ENCODE data around the gene ZBTB37.

Gene ZBTB37

GRCh38 chr1:173916667-173917066, 48.5 kb downstream of the ZBTB37 start (continued):
- no peak for TF ChIP-seq CSRNP3 (CRISPR knock-in tag; IDR thresholded peaks at IDR 0.05)

GRCh38 chr1:173917149-173917548, 49.0 kb downstream of the ZBTB37 start, which contains the start of gene SERPINC1:
Gene SERPINC1 (minus strand): TSS chr1:173917327. CDS start chr1:173917259, 68 bp downstream.
- no peak for ATAC-seq
- TF ChIP-seq ZNF565 (CRISPR knock-in tag; conservative IDR thresholded peaks at IDR 0.05; ENCODE audit: low read depth): no peak
- TF ChIP-seq OSR1 (CRISPR knock-in tag; IDR thresholded peaks at IDR 0.05): no peak
- TF ChIP-seq GLIS3 (CRISPR knock-in tag; IDR thresholded peaks at IDR 0.05): no peak
- TF ChIP-seq TSHZ2 (CRISPR knock-in tag; IDR thresholded peaks at IDR 0.05): no peak
- TF ChIP-seq ZFP3 (CRISPR knock-in tag; IDR thresholded peaks at IDR 0.05): no peak
- TF ChIP-seq ZNF70 (CRISPR knock-in tag; IDR thresholded peaks at IDR 0.05): no peak
- TF ChIP-seq PPARA (CRISPR knock-in tag; IDR thresholded peaks at IDR 0.05; ENCODE audit: borderline replicate concordance): no peak
- no peak for TF ChIP-seq TOX (CRISPR knock-in tag; IDR thresholded peaks at IDR 0.05; ENCODE audit: borderline replicate concordance)
- TF ChIP-seq ZNF8 (CRISPR knock-in tag; IDR thresholded peaks at IDR 0.05): no peak
- TF ChIP-seq POU6F1 (CRISPR knock-in tag; IDR thresholded peaks at IDR 0.05; ENCODE audit: borderline replicate concordance, low read depth): no peak
- TF ChIP-seq ARNTL (CRISPR knock-in tag; IDR thresholded peaks at IDR 0.05; ENCODE audit: borderline replicate concordance, low read depth): no peak
- TF ChIP-seq ISL1 (CRISPR knock-in tag; IDR thresholded peaks at IDR 0.05): no peak
- no peak for TF ChIP-seq RARB (CRISPR knock-in tag; IDR thresholded peaks at IDR 0.05)
- no peak for TF ChIP-seq ZC3H10 (CRISPR knock-in tag; IDR thresholded peaks at IDR 0.05)
- no peak for TF ChIP-seq ESRRG (CRISPR knock-in tag; IDR thresholded peaks at IDR 0.05)
- TF ChIP-seq SNAI2 (CRISPR knock-in tag; IDR thresholded peaks at IDR 0.05): no peak

GRCh38 chr1:173917635-173918493, 49.7 kb downstream of the ZBTB37 start:
- ATAC-seq: no peak
- TF ChIP-seq ISL1 (CRISPR knock-in tag; IDR thresholded peaks at IDR 0.05) (no peak), CSDC2 (CRISPR knock-in tag; IDR thresholded peaks at IDR 0.05) (no peak), POU6F1 (CRISPR knock-in tag; IDR thresholded peaks at IDR 0.05; ENCODE audit: borderline replicate concordance, low read depth) (no peak), ZFP3 (CRISPR knock-in tag; IDR thresholded peaks at IDR 0.05) (no peak), PATZ1 (CRISPR knock-in tag; IDR thresholded peaks at IDR 0.05; ENCODE audit: borderline replicate concordance) (no peak), TCF4 (CRISPR knock-in tag; IDR thresholded peaks at IDR 0.05; ENCODE audit: borderline replicate concordance) (no peak), ZC3H10 (CRISPR knock-in tag; IDR thresholded peaks at IDR 0.05) (no peak), ZNF565 (CRISPR knock-in tag; conservative IDR thresholded peaks at IDR 0.05; ENCODE audit: low read depth) (no peak), GLIS3 (CRISPR knock-in tag; IDR thresholded peaks at IDR 0.05) (no peak), ZFP30 (CRISPR knock-in tag; IDR thresholded peaks at IDR 0.05) (no peak), SNAI2 (CRISPR knock-in tag; IDR thresholded peaks at IDR 0.05) (no peak), ARNTL (CRISPR knock-in tag; IDR thresholded peaks at IDR 0.05; ENCODE audit: borderline replicate concordance, low read depth) (no peak)
